Lung (tissue), 12 donors: ENCODE results near the gene GRM5. TPM values are rescaled to one million over a fixed set of nuclear protein-coding genes. Genes with fewer than 3 reads are reported as not detected.

Source experiments
- ATAC-seq: fragments of 200-7000 bp; cut with Tn5 transposase; one replicate; pipeline ENCODE4 v1.9.1; 2020; ENCODE audit warnings: moderate number of reproducible peaks; ENCODE audit not compliant: insufficient read depth, low FRiP score
- DNase-seq, 3 donors: peaks; one replicate each; pipeline ENCODE4 v3.0.0-alpha.2; 2013 to 2017
- H3K27ac ChIP-seq, 2 donors: one replicate each; pipeline ENCODE4 v1.5.1; 2013; ENCODE audit warnings: mild to moderate bottlenecking in 2 of 2, moderate library complexity in 2 of 2, control low read depth in 1 of 2, inconsistent platforms in 1 of 2, low read depth in 1 of 2, low read length in 1 of 2
- H3K27me3 ChIP-seq, 3 donors: one replicate each; pipeline ENCODE4 v1.5.1; 2013; ENCODE audit warnings: low read length in 2 of 3; ENCODE audit not compliant: control insufficient read depth in 3 of 3, insufficient read depth in 3 of 3
- H3K36me3 ChIP-seq, 4 donors: one replicate each; pipeline ENCODE4 v1.5.1; 2013; ENCODE audit warnings: low read length in 4 of 4, mild to moderate bottlenecking in 1 of 4, moderate library complexity in 1 of 4; ENCODE audit not compliant: control insufficient read depth in 4 of 4, insufficient read depth in 4 of 4
- H3K4me1 ChIP-seq, 5 donors: one replicate each; pipeline ENCODE4 v1.5.1; 2013; ENCODE audit warnings: low read length in 5 of 5, mild to moderate bottlenecking in 2 of 5, moderate library complexity in 1 of 5; ENCODE audit not compliant: control insufficient read depth in 5 of 5, insufficient read depth in 5 of 5
- H3K4me3 ChIP-seq: one replicate; pipeline ENCODE4 v1.5.1; 2013; ENCODE audit warnings: mild to moderate bottlenecking, control low read depth, moderate library complexity
- H3K9ac ChIP-seq, 2 donors: one replicate each; pipeline ENCODE4 v1.5.1; 2013; ENCODE audit warnings: low read length in 2 of 2, control low read depth in 1 of 2; ENCODE audit not compliant: insufficient read depth in 1 of 2
- H3K9me3 ChIP-seq, 4 donors: one replicate each; pipeline ENCODE4 v1.5.1; 2013; ENCODE audit warnings: low read length in 3 of 4, mild to moderate bottlenecking in 1 of 4, moderate library complexity in 1 of 4; ENCODE audit not compliant: control insufficient read depth in 4 of 4, insufficient read depth in 3 of 4
- WGBS, 2 donors: extraction: QIAGEN DNeasy Blood & Tissue Kit; methylation state at CpG; one replicate each; pipeline ENCODE4 v1.1.7; 2013; 5-methylcytosine and 5-hydroxymethylcytosine counted together
- polyA plus RNA-seq, 2 donors: library from polyadenylated mRNA; stranded (reverse); fragments of 200-250 nt; gene quantifications; one replicate each; pipeline ENCODE4 v1.2.1, GENCODE V29; 2013
- total RNA-seq, 2 donors: library from RNA; depleted of rRNA in 1 of 2; stranded (reverse); fragments of >200 nt in 1 of 2; gene quantifications; one replicate each; pipeline ENCODE4 v1.2.1, GENCODE V29; 2014 to 2021
- TF ChIP-seq, protein P1 (sequence below): IDR thresholded peaks from 2 replicates; pipeline ENCODE4 v1.5.1; 2012; ENCODE audit warnings: mild to moderate bottlenecking; ENCODE audit errors: control extremely low read depth, extremely low read depth
- donor health status: control.
- donor health status: control.
- donor health status: Bipolar disorder and iron deficiency.
- donor health status: healthy.
- donor health status: DM: yes; HTN: yes; CAD: no.

Gene GRM5
- total and polyA plus RNA-seq, 4 donors, result 0.02 to 1.2 (median 0.35) TPM

DNA sequence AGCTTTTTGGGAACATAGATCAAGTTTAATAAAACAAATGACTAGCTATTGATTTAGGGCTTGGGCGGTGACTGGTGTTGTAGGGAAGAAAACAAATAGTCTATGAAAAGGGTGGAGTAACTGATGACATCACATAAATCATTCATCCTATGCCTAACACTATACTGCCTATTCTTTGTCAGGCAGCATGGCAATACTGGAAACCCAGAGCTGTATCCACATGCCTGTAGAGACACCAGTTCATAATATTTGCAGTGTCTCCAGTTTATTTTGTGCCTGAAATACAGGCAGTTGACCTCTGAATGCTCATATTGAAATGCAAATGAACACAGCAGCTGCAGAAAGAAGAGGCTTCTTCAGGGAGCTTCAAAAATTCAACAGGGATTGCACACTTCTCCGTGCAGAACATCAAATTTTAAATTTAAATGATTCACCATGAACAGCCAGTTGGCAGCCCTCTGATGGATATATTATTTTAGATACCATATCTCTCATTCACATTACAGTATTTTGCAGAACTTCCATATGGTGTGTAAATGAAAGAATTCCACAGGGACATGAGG, 445.1 kb downstream of the GRM5 start:
- Histone ChIP-seq H3K4me1 (no peaks in the 10 kb centered on the region), H3K4me3 (no peak overlapping the region), H3K27me3 (no peaks in the 10 kb centered on the region), H3K9me3 (no peaks in the 10 kb centered on the region), H3K9ac (no peak overlapping the region), H3K27ac (no peak overlapping the region), H3K36me3 (no peaks in the 10 kb centered on the region)
- no peak for DNase-seq
- ATAC-seq, result no peak
- WGBS, 2 donors, result 30 to 46% methylated on average over 2 of the region's 2 CpGs
- TF ChIP-seq, protein P1, sequence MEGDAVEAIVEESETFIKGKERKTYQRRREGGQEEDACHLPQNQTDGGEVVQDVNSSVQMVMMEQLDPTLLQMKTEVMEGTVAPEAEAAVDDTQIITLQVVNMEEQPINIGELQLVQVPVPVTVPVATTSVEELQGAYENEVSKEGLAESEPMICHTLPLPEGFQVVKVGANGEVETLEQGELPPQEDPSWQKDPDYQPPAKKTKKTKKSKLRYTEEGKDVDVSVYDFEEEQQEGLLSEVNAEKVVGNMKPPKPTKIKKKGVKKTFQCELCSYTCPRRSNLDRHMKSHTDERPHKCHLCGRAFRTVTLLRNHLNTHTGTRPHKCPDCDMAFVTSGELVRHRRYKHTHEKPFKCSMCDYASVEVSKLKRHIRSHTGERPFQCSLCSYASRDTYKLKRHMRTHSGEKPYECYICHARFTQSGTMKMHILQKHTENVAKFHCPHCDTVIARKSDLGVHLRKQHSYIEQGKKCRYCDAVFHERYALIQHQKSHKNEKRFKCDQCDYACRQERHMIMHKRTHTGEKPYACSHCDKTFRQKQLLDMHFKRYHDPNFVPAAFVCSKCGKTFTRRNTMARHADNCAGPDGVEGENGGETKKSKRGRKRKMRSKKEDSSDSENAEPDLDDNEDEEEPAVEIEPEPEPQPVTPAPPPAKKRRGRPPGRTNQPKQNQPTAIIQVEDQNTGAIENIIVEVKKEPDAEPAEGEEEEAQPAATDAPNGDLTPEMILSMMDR, result no peak

DNA sequence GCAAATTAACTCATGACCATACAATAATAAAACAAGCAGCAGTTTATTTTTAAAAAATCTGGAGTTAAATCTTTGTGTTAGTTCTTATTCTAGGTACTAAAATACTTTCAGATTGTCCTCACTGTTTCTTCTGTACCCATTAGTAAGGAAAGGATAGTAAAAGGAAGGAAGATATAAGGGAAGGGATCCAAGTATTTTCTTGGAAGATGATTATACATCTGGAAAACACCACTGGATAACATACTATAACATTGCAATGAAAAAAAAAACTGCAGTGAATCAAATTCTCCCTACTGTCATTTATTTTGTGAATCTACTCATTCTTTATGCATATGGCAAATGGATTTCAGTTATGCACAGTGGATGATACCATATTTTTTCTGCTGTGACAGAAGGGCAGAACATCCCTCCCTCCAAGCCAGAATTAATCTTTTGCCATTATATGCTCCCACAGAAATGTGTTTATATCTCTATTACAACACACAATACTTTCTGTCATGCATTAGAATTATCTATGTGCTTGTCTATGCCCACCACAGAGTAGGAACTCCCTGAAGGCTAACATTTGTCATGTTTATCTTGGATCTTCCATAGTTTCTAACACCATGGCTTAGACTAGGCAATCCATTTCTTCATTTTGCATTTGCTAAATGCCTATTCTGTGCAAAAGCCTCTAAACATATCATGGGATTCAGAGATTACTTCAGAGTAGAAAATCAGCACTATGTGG, 446.0 kb downstream of the GRM5 start:
- no peak overlapping the region for H3K27ac ChIP-seq
- H3K4me1 ChIP-seq, result no peaks in the 10 kb centered on the region
- no peaks in the 10 kb centered on the region for H3K36me3 ChIP-seq
- TF ChIP-seq, protein P1, result no peak
- no peaks in the 10 kb centered on the region for H3K27me3 ChIP-seq
- H3K9me3 ChIP-seq, result no peaks in the 10 kb centered on the region
- no peak overlapping the region for H3K4me3 ChIP-seq
- no peak for ATAC-seq
- no peak overlapping the region for H3K9ac ChIP-seq
- no peak for DNase-seq

DNA sequence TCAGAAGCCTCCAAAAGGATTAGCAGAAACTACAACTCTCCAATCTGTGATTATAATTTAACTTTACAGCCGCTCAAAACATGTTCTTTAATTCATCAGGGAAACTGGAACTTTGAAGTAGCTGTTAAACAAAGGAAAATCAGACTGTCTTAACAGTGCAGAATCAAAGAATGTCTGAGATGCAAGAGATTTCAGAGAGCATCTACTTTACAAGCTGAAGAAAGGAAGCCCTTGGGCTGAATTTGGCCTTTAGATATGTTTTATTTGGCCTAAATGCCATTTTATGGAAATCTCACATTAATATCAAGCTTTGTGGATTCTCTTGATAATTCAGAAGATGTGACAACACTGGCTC, 446.7 kb downstream of the GRM5 start:
- no peak for ATAC-seq
- TF ChIP-seq, protein P1, result no peak
- no peaks in the 10 kb centered on the region for H3K4me1 ChIP-seq
- no peak overlapping the region for H3K9ac ChIP-seq
- H3K9me3 ChIP-seq, result no peaks in the 10 kb centered on the region
- no peak for DNase-seq
- H3K4me3 ChIP-seq, result no peak overlapping the region
- H3K27me3 ChIP-seq, result no peaks in the 10 kb centered on the region
- H3K27ac ChIP-seq, result no peak overlapping the region
- no peaks in the 10 kb centered on the region for H3K36me3 ChIP-seq
- 50 to 59% methylated on average over 1 of the region's 1 CpG for WGBS, 2 donors
